IPS-15b (cell line): ENCODE results near the gene THAP9.

Source experiments
- H3K27me3 ChIP-seq: one replicate; pipeline ENCODE4 v1.6.1; 2013; ENCODE audit warnings: low read length; ENCODE audit not compliant: control insufficient read depth, insufficient read depth
- H3K36me3 ChIP-seq: one replicate; pipeline ENCODE4 v1.6.1; 2013; ENCODE audit warnings: low read length; ENCODE audit not compliant: control insufficient read depth, insufficient read depth
- H3K4me1 ChIP-seq: one replicate; pipeline ENCODE4 v1.6.1; 2013; ENCODE audit warnings: mild to moderate bottlenecking, low read length; ENCODE audit not compliant: control insufficient read depth, insufficient read depth
- H3K4me3 ChIP-seq: one replicate; pipeline ENCODE4 v1.5.1; 2013; ENCODE audit warnings: low read depth, low read length
- H3K9ac ChIP-seq: one replicate; pipeline ENCODE4 v1.6.1; 2013; ENCODE audit warnings: low read depth, mild to moderate bottlenecking, low read length
- H3K9me3 ChIP-seq: one replicate; pipeline ENCODE4 v1.6.1; 2013; ENCODE audit warnings: mild to moderate bottlenecking, low read length; ENCODE audit not compliant: control insufficient read depth, insufficient read depth

THAP9 gene

DNA sequence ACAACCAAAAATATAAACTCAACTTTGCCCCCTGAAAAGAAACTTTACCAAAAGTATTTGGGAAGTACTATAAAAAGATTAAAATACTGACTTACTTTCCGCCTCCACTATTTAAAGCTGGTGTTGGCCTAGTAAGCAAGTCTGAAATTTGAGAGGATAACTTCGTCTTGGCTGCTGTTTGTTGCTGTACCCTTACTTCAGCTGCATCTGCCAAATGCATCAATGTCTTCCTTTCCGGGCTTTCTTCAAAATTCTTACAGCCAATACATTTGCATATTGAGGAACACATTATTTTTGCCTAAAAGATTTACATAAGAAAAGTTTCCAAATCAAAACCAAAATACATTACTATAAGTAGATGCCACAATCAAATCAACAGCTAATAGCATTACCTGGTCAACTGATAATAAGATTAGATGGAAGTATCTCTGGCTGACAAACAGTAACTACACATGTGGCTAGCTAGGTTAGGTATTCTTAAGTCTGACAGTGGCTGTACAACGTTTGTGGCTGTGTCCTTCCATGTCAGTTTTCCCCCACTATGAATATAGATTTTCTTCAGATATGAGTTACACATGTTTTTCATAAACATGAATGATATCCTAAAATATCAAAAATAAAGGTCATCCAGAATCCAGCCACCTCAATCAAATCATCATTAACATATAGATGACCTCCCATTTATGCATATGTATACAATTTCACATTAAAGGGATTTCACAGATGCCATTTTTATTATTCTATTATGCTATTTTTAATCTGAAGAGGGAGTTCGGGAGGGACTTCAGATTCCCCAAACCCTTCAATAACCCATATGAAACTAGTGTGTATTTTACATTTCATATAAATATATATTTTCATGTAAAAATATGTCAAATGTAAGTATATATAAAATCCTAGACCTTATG lies 30.6 kb downstream of the THAP9 start:
- no peak overlapping the region for H3K4me3 ChIP-seq
- H3K36me3 ChIP-seq: no peaks in the 10 kb centered on the region
- no peak overlapping the region for H3K9ac ChIP-seq
- H3K4me1 ChIP-seq: no peaks in the 10 kb centered on the region
- no peaks in the 10 kb centered on the region for H3K27me3 ChIP-seq
- no peaks in the 10 kb centered on the region for H3K9me3 ChIP-seq

DNA sequence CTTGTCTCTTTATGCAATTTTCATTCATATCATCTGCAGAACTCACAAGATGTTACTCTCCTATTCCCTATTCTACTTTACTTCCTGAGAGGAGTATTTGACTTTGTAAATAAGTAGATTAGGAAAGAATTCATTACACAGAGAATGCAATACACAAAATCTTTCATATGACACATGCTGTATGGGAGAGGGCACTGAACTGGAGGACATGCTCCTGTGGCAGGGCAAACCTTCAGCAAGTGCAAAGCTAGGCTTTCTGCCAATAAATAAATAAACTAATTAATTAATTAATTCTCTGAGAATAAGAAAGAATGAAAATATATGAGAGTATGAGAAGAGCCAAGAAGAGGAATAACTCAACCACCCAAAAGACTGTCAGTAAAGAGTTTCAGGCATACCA lies 33.9 kb downstream of the THAP9 start:
- H3K9ac ChIP-seq: no peak overlapping the region
- no peaks in the 10 kb centered on the region for H3K27me3 ChIP-seq
- H3K4me3 ChIP-seq: no peak overlapping the region
- H3K9me3 ChIP-seq: no peaks in the 10 kb centered on the region
- no peaks in the 10 kb centered on the region for H3K4me1 ChIP-seq
- peaks cover 4% of the 10 kb centered on the region for H3K36me3 ChIP-seq

DNA sequence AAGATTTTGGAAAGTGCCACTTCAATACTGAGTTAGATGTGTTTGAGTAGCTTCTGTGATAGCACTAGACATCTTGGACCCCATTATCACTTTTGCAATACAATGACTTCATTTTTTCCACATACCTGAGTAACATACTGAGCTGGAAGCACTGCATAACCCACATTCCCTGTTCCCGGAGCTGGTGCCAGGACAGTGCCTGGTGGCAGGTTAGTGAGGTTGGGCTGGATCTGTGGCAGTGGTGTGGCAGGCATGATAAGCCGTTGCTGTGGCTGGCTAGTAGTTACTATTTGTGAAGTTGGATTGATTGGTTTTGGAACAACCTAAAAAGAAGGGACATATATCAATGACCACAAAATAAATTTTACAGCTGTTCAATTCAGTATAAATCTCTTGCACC lies 38.9 kb downstream of the THAP9 start:
- Histone ChIP-seq H3K36me3 (peaks cover 5% of the 10 kb centered on the region), H3K4me1 (no peaks in the 10 kb centered on the region), H3K4me3 (no peak overlapping the region), H3K27me3 (no peaks in the 10 kb centered on the region), H3K9ac (no peak overlapping the region), H3K9me3 (no peaks in the 10 kb centered on the region)

DNA sequence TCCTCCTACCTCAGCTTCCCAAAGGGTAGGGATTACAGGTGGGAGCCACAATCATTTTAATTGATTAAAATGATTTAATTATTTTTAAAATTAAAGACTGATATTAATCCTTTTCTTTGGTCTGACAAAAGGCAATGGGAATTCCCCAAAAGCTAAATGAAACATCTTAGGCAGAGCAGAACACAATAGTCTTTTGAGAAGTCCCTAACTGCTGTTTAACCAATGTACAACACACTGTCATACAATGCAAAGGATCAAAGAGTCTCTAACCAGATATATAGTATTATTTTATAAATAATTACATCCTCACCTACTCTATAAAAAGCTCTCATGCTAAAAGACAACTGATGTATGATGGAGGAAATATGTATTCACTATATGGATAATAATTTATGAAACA lies 47.0 kb downstream of the THAP9 start:
- no peak overlapping the region for H3K9ac ChIP-seq
- H3K4me3 ChIP-seq: no peak overlapping the region
- no peaks in the 10 kb centered on the region for H3K27me3 ChIP-seq
- H3K36me3 ChIP-seq: no peaks in the 10 kb centered on the region
- H3K4me1 ChIP-seq: no peaks in the 10 kb centered on the region
- no peaks in the 10 kb centered on the region for H3K9me3 ChIP-seq

DNA sequence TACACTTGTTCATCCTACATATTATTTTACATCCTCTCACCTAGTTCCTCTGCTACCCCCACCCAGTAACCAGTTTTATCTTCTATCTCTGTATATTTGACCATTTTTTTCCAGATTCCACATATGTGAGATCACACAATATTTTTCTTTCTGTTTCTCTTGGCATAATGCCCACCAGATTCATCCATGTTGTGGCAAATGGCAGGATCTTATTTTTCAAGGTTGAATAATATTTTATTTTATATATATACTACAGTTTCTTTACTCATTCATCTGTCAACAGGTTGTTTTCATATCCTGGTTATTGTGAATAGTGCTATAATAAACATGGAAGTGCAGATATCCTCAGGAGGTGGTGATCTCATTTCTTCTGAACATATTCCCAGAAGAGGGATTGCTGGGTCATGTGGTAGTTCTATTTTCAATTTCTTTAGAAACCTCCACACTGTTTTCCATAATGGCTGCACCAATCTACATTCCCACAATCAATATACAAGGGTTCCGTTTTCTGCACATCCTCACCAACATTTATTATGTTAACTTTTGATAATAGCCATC lies 48.2 kb downstream of the THAP9 start:
- H3K4me1 ChIP-seq: no peaks in the 10 kb centered on the region
- H3K4me3 ChIP-seq: no peak overlapping the region
- no peaks in the 10 kb centered on the region for H3K36me3 ChIP-seq
- no peaks in the 10 kb centered on the region for H3K27me3 ChIP-seq
- no peak overlapping the region for H3K9ac ChIP-seq
- H3K9me3 ChIP-seq: no peaks in the 10 kb centered on the region

DNA sequence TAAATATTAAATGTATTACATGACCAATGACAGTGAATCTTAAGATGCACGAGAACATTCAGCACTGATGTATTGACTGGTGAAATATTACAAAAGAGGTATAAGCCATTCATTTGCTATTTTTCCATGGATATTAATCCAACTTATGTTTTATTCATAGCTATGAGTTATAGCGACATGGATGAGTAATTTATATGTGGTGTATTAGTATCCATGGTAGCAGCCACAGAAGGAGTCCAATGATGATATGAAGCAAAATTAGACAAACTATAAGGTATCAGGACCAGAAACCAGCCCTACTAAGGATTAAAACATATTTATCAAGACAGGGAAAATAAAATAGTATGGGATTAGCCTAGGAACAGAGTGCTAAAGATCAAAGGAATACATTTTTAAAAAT lies 50.7 kb downstream of the THAP9 start:
- Histone ChIP-seq H3K4me1 (no peaks in the 10 kb centered on the region), H3K27me3 (no peaks in the 10 kb centered on the region), H3K9me3 (no peaks in the 10 kb centered on the region), H3K36me3 (no peaks in the 10 kb centered on the region), H3K9ac (no peak overlapping the region), H3K4me3 (no peak overlapping the region)

DNA sequence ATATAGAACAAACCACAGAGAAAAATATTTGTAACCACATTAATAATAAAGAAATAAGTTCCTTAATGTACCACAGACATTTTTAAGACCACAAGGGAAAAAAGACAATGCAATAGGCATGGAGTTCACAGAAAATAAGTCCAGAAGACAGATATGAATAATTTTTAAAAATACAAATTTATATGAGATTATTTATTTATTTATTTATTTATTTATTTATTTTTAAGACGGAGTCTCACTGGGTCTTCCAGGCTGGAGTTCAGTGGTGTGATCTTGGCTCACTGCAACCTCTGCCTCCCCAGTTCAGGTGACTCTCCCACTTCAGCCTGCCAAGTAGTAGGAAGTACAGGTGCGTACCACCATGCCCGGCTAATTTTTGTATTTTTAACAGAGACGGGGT lies 53.7 kb downstream of the THAP9 start:
- no peak overlapping the region for H3K4me3 ChIP-seq
- H3K9ac ChIP-seq: no peak overlapping the region
- no peaks in the 10 kb centered on the region for H3K36me3 ChIP-seq
- H3K9me3 ChIP-seq: no peaks in the 10 kb centered on the region
- H3K4me1 ChIP-seq: no peaks in the 10 kb centered on the region
- no peaks in the 10 kb centered on the region for H3K27me3 ChIP-seq

DNA sequence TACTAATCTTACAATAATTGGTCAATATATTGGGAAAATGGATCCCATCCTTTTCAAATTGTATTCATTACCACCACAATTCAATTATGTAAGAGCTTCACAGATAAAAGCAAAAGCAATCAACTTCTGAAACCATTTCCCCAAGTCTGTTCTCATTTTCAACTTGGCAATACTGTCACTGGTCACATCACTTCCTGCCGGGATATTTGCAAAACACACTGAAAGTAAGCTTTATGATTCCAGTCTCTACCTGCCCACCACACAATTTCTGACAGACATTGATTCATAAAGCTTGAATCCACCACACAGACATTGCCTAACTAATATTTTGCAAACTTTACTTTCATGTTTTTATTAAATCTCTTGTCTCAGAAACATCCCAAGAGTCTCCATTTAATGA lies 56.5 kb downstream of the THAP9 start:
- no peak overlapping the region for H3K4me3 ChIP-seq
- H3K4me1 ChIP-seq: no peaks in the 10 kb centered on the region
- H3K27me3 ChIP-seq: no peaks in the 10 kb centered on the region
- H3K9me3 ChIP-seq: no peaks in the 10 kb centered on the region
- H3K36me3 ChIP-seq: no peaks in the 10 kb centered on the region
- H3K9ac ChIP-seq: no peak overlapping the region

DNA sequence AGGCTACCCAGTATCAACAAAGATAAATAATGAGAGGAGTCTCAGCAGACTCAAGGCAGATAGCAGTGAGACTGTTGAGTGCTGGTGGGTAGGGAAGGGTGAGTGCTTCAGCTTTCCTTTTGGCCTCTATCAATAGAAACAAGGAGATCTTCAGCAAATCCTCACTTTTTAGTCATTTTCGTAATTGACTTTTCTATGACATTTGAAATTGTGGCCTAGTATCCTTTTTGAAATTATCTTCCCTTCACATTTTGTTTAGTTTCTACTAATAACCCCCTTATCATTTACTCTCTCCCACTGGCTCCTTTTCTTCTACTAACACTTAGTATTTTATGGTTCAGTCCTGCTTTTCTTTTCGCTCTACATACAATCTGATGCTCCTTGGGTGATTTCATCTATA lies 65.2 kb downstream of the THAP9 start:
- Histone ChIP-seq H3K27me3 (no peaks in the 10 kb centered on the region), H3K4me3 (no peak overlapping the region), H3K9me3 (no peaks in the 10 kb centered on the region), H3K4me1 (no peaks in the 10 kb centered on the region), H3K36me3 (no peaks in the 10 kb centered on the region), H3K9ac (no peak overlapping the region)

DNA sequence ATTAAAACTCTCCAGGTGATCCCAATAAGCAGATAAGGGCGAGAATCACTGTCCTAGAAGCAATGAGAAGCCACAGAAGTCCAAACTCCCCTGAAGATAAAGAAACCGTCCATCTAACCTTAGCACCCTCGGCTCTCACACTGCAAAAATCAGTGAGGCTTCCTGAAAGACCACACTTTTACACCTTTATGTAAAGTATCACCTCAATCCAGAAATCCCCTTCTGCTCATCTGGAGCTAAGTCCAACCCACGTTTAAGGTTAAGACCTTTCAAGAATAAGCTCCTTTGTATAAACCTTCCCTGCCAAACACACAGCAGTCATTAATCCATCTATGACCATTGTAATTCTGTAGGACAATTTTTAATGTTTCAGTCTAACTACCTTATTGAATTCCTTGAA lies 68.4 kb downstream of the THAP9 start:
- no peaks in the 10 kb centered on the region for H3K9me3 ChIP-seq
- H3K36me3 ChIP-seq: no peaks in the 10 kb centered on the region
- no peak overlapping the region for H3K4me3 ChIP-seq
- no peak overlapping the region for H3K9ac ChIP-seq
- H3K27me3 ChIP-seq: no peaks in the 10 kb centered on the region
- H3K4me1 ChIP-seq: no peaks in the 10 kb centered on the region

DNA sequence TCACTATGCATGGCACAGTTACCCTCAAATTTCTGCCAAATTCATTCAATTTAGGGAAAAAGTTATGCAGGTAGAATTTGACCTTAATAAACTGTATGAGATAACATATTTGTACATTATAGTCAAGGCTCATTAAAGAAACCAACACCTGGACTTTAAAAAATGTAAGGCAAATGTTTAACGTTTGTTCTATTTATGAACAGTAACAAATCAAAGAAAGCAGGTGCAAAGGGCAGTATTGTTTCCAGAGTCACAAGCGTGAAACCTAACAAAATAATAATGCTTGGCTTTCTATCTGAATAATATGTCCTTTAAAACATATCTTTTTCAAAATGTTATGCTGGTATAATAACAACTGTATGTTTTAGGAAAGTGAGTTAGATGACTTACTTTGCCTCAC lies 68.9 kb downstream of the THAP9 start:
- Histone ChIP-seq H3K27me3 (no peaks in the 10 kb centered on the region), H3K4me3 (no peak overlapping the region), H3K4me1 (no peaks in the 10 kb centered on the region), H3K9me3 (no peaks in the 10 kb centered on the region), H3K36me3 (no peaks in the 10 kb centered on the region), H3K9ac (no peak overlapping the region)
